Fibroblast of skin of left quadriceps (primary cell): ENCODE measurements around the gene ELOF1.

Experiments
- DNase-seq, 2 experiments: peaks; one replicate each; pipeline ENCODE4 v3.0.0-alpha.2; 2013; ENCODE audit warnings: low read depth in 2 of 2

The ELOF1 gene

GRCh38 chr19:11535792-11536595, 23.0 kb downstream of the ELOF1 start:
- DNase-seq = peak; percentile 74 to 76

- DNase-seq = no peak
Measured at GRCh38 chr19:11534948-11535347, 24.1 kb downstream of the ELOF1 start.

GRCh38 chr19:11534538-11534937, 24.5 kb downstream of the ELOF1 start:
- DNase-seq = no peak

- peak; percentile 31 to 33 for DNase-seq
Measured at GRCh38 chr19:11530432-11530831, 28.6 kb downstream of the ELOF1 start.

GRCh38 chr19:11528551-11529341, 30.3 kb downstream of the ELOF1 start, which contains the start of gene ECSIT:
TSS of gene ECSIT (minus strand) at chr19:11529134. CDS start at chr19:11519170, 9,964 bp downstream.
- DNase-seq = peak; percentile 96 to 97

DNA sequence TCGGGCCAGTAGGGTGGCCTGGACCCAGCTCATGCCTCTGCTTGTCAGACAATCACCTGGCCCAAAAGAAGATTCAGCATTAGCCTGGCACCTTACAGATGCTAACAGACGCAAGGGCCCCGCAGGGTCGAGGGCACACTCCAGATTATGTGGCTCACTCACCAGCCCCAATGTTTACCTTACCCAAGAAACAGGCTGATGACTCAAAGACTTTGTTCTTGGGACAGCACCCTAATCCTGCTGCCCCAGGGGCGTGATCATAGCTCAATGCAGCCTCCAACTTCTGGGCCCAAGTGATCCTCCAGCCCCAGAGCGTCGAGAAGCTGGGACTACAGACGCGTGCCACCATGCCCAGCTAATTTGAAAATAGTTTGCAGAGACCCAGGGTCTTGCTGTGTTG, 39.9 kb downstream of the ELOF1 start:
- no peak for DNase-seq

DNA sequence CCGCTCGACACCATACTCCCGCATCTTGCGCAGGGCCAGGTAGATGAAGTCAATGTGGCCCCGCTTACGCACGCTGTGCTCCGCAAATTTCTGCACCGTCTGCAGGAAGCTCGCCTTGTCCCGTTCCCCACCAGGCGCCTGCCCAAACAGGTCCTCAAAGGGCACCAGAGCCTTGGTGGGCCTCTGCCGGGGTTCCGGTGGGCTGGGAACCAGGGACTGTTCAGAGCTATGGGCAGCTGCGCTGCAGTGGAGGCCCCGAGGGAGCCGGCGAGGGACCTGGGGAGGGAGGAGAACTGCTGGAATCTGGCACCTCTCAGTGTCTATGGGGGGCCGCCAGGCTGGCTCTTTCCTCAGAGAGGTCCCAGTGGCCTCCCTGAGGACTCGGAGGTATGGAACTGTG, 45.1 kb downstream of the ELOF1 start:
- DNase-seq = no peak

DNA sequence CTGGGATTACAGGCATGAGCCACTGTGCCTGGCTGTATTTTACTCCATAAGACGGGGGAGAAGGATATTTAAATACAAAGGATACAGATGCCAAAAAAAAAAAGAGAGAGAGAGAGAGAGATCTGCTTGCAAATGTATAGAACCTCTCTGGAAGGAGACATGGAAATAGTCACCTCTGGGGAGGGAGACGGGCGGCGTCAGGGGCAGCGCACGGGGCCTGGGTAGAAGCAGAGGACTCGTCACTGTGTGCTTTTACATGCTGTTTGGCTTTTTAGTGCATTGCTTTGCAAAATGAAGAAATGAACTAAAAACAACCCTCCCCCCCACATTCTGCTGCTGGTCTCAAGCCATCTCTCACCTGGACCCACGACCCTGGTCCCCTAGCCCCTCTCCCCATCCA, 48.6 kb downstream of the ELOF1 start:
- DNase-seq = no peak

- DNase-seq = no peak
Measured at GRCh38 chr19:11507370-11508078, 51.5 kb downstream of the ELOF1 start.

GRCh38 chr19:11506967-11507366, 52.1 kb downstream of the ELOF1 start:
- no peak for DNase-seq

DNA sequence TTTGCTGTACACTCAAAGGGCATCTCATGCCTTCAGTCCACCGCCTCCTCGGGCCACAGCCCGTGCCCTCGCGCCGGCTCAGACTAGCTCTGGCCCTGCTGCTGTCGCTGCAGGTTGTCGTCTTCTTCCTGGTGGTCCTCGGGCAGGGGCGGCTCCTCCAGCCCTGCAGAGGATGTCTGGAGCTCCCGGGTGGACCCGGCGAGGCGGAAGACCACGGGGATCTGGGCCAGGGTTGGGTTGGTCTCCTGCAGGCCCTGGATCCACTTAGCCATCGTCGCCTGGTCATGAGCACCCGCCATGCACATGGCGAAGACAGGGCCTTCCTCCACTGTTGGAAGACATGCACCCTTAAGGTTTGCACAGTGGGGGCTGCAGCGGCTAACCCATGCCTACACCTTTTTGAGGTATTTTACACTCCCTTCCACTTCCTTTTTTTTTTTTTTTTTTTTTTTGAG, 52.9 kb downstream of the ELOF1 start:
- DNase-seq = no peak

DNA sequence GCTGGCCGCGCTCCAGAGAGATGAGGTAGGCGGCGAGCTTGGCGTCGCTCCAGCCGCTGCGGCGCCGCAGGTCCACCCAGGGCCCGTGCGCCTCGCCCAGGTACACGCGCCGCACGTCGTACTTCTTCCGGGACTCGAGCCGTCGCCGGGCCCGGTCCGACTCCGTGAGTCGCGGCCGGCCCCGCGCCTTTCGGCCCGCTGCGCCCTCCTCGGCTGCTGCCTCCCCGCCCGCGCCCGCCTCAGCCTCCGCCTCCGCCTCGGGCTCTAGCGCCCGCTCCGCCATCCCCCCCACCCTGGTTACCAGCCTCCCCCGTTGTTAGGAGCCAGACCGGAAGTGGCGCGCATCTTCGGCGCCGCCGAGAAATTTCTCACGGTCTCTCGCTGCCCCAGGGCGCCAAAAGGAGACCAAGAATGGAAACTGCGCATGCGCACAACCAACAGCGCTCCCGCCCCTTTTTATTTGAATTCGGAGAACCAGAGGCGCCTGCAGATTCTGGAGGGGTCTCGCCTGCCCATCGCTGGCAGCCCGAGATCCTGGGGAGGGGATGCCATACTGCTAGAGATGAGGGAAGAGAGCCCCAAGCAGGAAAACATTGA, 53.4 kb downstream of the ELOF1 start, which contains the start of gene ZNF653:
Gene ZNF653, minus strand, starts transcription at position 336 of the 597 bp plus-strand sequence. Its CDS starts 53 bp downstream, at position 283.
- peak; percentile 89 to 91 for DNase-seq

DNA sequence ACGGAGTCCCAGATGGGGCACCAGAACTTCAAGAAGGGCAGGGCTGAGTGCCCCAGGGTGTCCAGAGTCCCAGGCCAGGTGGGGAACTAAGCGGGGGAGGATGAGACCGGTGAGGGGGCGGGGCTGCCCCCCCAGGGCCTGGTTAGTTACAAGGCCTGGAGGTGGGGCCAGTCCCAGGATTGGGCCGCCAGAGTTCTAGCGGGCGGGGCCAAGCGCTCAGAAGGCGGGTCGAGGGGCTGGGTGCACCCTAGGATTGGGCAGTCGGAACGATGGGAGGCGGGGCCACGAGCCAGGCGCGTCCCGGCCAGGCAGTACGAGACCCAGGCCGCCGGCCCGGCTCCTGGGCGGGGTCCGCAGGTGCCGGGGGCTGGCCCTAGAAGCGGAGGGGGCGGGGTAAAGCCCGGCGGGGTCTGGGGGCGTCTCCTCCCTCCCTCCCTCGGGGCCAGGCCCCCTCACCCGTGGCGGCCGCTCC, 54.0 kb downstream of the ELOF1 start:
- peak; percentile 86 to 87 for DNase-seq

DNA sequence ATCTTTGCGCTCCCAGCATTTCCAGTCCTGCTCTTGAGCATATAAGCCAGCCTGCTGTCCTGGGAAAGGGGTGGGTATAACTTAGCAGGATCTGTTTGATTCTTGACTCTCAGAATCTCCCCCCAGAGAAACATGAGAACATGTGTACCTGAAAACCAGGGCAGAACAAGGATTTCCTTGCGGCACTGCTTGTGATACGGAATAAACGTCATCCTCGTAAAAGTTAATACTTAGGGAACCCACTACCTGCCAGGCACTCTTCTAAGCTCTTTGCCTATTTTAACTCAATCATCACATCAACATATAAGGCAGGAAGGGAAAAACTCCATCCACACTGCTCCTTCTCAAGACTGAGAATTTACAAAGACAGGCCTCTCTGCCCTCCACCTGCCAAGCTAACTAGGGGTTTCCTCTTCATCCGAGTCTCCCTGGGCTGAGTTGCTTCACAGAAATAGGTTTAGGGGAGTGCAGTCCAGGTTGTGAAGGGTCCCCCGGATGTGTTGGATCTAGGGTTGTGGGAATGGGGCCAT, 54.5 kb downstream of the ELOF1 start:
- DNase-seq = no peak
